GM21390 (cell line): Measurements from ENCODE around the gene LRRC56.

Source experiments
- ATAC-seq: cut with Tn5 transposase; IDR thresholded peaks from one replicate; pipeline ENCODE4 v1.9.1; 2021; ENCODE audit not compliant: unreplicated experiment

The LRRC56 gene, protein sequence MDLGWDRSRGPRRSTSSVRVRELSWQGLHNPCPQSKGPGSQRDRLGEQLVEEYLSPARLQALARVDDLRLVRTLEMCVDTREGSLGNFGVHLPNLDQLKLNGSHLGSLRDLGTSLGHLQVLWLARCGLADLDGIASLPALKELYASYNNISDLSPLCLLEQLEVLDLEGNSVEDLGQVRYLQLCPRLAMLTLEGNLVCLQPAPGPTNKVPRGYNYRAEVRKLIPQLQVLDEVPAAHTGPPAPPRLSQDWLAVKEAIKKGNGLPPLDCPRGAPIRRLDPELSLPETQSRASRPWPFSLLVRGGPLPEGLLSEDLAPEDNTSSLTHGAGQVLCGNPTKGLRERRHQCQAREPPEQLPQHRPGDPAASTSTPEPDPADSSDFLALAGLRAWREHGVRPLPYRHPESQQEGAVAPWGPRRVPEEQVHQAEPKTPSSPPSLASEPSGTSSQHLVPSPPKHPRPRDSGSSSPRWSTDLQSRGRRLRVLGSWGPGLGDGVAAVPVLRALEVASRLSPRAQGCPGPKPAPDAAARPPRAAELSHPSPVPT

DNA sequence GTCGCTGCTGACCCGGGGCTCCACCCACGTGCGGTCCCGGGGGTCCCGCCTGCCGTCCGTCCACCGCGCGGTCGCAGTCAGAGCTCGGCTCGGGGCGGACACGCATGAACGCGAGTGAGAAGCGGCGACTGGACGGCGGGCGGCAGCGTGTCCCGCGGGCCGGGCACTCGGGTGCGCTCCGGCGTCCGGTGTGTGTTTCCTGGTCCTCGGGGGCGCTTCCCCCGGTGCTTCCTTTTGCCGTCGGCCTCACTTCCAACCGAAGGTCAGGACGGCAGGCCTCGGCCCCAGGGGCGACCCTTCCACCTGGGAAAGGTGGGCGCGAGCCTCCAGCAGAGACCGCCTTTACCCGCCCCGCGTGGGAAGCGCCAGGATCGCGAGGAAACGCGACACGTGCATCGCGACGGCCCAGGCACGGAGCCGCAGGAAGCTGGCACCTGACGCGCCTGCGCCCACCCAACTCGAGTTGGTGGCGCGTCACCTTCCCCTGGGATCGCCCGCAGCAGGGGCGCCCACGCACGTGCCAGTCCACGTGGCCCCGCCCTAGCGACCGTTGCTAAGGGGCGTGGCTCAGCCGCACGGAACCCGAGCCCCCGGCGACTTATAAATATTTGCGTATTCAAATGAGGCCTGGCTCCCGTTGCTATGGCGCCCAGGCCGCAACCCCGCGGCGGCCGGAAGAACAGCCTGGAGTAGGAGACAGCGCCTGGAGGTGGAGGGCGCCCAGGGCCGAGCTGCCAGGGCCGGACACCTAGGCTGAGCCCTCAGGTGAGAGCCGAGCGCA lies at the start of gene LRRC56:
Gene LRRC56 (plus strand): TSS at position 687 of the 781 bp plus-strand sequence. CDS start 3,158 bp downstream, outside the sequence.
- ATAC-seq, result peak; percentile 44

DNA sequence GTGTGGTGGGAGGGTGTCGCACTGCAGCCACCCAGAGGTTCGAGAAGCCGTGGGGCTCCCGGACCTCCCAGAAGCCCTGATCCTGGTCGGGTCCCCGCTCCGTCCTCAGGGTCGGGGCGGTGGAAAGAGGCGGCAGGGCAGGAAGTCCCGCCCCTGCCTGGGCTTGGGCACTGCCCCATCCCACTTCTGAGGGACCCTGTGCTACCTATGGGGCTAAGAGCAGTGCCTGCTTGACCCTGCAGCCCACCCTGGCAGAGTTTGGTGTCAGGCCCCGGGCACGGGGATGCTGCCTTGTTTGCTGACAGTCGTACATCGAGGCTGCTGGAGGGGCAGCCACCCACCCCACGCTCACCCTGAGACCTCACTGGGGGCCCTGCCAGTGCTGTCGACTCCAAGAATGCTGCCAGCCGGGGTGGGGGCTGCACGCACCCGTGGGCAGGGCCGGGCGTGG lies 49.7 kb upstream of the LRRC56 start:
- ATAC-seq, result no peak

DNA sequence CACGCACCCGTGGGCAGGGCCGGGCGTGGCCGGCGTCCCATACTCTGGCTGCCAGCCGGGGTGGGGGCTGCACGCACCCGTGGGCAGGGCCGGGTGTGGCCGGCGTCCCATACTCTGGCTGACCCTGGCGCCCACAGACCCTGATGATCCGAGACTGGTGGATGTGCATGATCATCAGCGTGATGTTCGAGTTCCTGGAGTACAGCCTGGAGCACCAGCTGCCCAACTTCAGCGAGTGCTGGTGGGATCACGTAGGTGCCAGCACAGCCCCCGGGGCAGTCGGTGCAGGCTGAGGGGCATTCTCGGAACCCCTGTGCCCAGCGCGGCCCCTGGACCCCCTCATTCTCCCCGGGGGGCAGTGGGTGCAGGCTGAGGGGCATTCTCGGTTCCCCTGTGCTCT lies 49.3 kb upstream of the LRRC56 start:
- no peak for ATAC-seq

DNA sequence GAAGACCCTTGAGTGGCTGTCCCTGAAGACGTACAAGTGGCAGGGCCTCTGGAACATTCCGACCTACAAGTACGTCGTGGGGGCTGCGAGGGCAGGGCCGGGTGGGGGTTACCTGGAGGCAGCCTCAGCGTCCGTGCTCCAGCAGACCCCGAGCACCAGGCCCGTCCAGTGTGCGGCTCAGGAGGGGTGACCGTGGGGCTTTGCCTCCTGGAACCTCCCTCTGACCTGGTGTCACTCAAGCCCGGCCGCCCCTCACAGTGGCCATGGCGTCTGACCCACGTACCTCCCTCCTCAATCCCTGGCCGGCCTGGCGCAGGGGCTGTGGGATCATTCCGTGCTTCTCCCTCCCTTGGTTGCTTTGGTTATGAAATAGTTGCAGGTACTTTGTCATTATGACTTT lies 48.7 kb upstream of the LRRC56 start:
- no peak for ATAC-seq

DNA sequence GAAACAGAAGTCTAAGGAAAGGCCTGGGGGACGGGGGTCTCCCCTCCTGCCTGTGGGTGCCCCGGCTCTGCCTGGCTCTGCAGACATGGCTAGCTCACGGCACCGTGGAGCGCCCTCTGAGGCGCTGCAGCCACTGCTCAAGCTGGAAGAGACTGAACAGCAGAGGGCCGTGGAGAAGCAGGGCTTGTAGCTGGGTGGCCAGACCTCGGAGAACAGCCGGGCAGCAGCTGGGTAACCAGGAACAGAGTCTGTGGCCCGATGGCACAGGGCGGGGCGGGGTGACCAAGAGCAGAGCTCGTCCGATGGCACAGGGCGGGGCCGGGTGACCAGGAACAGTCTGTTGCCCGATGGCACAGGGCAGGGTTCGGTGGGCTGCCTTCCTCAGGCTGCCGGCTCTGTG lies 48.3 kb upstream of the LRRC56 start:
- no peak for ATAC-seq

DNA sequence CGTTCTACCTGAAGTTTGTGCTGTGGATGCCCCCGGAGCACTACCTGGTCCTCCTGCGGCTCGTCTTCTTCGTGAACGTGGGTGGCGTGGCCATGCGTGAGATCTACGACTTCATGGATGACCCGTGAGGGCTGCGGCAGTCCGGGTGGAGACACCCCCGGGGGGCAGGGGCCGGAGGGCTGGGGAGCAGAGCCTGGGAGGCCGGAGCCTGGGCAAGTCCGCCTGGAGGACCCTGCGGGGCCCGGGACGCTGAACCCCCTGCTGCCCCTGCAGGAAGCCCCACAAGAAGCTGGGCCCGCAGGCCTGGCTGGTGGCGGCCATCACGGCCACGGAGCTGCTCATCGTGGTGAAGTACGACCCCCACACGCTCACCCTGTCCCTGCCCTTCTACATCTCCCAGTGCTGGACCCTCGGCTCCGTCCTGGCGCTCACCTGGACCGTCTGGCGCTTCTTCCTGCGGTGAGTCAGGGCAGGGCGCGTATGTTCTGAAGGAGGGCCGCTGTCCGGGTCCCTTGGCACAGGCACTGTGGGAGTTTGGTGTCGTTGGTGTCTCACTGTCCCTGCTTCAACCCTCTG lies 47.6 kb upstream of the LRRC56 start:
- ATAC-seq, result no peak

DNA sequence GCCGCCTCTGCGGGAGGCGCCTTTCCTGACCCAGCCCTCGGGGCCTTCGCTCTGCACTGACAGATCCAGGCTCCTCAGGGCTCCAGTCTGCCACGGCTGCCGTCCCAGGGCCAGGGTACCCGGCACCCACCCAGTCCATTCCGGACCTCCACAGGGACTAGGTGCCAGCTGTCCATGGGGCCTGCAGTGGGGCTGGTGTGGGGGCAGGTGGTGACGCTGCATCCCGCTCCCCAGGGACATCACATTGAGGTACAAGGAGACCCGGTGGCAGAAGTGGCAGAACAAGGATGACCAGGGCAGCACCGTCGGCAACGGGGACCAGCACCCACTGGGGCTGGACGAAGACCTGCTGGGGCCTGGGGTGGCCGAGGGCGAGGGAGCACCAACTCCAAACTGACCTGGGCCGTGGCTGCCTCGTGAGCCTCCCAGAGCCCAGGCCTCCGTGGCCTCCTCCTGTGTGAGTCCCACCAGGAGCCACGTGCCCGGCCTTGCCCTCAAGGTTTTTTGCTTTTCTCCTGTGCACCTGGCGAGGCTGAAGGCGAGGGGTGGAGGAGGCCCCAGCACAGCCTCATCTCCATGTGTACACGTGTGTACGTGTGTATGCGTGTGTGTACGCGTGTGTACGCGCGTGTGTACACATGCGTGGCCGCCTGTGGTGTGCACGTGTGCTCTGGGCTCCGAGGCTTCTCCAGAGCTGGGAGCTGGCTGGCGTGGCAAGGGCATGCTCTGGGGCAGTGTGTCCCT lies 47.0 kb upstream of the LRRC56 start:
- no peak for ATAC-seq

DNA sequence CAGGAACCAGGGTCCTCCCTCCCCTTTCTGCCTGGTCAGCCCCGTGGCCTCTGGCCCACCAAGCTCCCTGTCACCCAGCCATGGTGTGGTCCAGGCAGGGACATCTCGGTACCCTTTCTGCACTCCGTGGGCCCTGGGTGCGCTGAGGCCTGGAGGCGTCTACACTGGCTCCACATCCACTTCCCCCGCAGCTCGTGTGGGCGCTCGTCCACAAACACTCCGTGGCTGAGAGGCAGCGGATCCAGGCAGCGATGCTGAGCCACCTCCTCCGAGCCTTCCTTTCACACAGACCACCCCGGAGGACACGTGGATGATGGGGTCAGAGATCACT lies 46.4 kb upstream of the LRRC56 start:
- no peak for ATAC-seq

DNA sequence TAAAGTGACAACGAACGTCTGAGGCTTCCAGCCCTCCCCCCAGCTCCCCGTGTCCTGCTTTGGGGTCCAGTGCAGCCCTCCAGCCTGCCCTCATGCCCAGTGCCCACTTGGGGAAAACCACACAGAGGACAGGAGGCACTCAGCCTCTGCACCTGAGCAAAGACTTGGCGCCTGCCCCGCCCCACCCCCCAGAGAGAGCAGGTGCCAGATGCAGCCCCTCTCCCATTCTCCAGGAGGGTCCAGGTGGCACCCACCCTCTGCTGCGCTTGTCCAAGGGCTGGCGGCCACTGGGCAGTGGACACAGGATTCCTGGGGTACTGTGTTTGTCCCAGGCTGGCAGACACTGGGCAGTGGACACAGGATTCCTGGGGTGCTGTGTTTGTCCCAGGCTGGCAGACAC lies 46.0 kb upstream of the LRRC56 start:
- no peak for ATAC-seq

DNA sequence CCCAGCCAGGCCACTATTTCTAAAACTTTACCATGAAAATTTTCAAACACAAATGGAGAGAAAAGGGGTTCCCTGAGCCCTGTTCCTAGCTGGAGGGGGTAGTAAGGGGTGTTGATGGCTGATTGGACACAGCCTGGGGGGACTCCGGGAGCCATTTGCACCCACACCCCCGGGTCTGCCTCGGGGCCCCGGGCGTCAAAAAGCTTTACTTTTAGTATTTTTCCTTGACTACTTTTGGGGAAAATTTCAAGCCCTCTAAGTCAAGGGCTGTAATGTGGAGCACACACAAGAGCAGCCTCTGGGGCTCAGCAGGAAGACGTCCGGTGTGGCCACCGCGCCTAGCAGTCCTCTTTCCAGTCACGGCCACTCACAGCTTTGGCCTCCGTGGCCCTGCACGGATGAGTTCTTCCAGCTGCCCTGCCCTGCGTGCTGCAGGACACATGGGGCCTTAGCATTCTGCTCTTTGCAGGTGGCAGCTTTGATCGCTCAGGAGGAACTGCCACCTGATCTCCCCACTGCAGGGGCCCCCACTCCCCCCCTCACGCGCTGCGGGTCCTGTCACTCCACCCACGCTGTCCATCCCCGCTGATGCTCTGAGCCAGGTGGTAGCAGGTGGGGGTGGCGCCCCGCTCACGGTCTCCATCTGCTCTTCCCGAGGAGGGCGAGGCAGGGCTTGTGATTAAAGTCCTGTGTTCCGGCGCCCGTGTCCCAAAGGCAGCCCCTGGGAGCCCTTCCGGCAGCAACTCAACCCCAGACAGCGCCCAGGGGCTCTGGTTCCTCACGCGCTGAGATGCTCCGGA lies 44.7 kb upstream of the LRRC56 start:
- ATAC-seq, result no peak

DNA sequence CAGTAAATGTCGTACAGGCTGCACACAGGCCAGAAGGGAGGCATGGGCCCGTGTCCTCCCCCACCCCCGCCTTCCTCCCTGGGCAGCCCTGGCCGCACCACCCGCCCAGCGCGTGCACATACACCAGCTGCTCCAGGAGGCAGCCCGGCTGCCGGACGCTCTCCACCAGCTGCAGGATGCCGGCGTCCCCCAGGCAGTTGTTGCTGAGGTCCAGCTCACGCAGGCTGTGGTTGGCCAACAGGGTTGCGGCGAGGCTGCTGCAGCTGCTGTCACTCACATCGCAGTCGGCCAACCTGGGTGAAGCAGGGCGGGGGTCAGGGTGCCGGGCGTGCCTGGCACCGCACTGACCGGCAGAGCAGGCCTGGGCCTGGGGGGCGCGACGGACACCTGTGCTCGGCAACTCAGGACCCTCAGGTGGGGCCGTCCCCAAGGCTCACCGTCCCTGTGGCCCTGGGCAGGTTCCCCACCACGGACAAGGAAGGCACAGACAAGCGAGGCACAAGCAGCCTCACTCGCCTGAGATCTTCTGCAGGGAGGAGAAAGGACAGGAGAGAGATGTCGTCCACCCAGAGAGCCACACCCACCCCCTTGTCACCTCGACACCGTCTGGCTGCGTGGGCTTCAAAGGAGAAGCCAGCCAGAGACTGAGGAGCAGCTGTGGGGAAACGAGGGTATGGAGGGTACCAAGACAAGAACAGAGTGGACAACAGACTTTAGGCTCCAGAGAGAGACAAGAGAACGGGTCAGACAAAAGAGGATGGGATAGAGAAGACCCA lies 42.4 kb upstream of the LRRC56 start:
- ATAC-seq, result no peak

DNA sequence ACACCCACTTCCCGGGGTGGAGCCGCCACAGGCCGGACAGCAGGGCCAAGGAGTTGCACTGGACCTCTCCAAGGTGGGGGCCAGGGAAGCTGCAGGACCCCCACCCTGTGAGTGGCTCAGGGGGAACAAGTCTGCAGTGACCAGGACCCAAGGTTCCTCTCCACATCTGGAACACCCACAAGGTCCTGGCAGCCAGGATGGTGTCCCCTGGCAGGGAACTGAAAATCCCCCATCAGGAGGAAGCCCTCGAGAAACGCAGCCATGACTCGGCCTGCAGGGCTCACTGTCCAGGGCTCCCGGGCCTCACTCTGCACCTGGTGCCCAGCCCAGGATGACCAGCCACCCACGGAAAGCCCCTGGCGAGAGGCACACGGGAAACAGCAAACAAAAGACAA lies 41.8 kb upstream of the LRRC56 start:
- no peak for ATAC-seq

DNA sequence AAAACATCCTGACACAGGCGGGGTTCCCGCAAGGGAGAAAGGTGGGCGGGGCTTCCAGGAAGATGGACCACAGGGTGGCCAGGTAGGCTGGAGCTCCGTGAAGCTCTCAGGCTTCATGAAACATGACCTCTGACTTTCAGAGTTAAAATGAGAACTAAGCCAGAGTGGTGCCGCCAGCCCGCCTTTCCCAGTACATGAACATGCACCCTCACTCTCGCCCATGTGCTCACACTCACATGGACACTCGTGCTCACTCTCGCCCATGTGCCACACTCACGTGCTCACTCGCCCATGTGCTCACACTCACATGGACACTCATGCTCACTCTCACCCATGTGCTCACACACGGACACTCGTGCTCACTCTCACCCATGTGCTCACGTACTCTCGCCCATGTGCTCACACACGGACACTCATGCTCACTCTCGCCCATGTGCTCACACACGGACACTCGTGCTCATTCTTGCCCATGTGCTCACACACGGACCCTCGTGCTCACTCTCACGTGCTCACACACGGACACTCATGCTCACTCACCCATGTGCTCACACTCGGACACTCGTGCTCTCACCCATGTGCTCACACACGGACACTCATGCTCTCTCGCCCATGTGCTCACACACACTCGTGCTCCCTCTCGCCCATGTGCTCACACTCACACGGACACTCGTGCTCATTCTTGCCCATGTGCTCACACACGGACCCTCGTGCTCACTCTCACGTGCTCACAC lies 40.3 kb upstream of the LRRC56 start:
- ATAC-seq, result no peak

DNA sequence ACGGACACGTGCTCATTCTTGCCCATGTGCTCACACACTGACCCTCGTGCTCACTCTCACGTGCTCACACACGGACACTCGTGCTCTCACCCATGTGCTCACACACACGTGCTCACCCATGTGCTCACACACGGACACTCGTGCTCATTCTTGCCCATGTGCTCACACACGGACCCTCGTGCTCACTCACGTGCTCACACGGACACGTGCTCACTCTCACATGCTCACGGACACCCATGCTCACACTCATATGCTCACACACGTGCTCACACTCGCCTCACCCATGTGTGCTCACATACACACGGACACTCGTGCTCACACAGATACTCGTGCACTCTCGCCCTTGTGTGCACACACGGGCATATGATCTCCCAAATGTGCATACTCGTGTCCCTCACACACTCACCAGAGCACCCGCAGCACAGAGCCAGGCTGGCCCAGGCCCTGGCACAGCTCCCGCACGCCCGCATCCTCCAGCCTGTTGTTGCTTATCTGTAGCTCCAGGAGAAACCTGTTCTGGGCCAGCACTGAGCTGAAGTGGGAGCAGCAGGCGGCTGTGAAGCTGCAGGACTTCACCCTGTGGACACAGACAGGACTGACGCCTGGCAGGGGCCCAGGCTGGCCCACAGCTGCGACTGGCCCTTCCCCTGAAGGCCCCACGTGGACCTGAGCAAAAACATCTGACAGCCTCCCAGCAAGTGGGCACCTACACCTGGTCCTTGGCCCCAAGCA lies 39.6 kb upstream of the LRRC56 start:
- ATAC-seq, result no peak

DNA sequence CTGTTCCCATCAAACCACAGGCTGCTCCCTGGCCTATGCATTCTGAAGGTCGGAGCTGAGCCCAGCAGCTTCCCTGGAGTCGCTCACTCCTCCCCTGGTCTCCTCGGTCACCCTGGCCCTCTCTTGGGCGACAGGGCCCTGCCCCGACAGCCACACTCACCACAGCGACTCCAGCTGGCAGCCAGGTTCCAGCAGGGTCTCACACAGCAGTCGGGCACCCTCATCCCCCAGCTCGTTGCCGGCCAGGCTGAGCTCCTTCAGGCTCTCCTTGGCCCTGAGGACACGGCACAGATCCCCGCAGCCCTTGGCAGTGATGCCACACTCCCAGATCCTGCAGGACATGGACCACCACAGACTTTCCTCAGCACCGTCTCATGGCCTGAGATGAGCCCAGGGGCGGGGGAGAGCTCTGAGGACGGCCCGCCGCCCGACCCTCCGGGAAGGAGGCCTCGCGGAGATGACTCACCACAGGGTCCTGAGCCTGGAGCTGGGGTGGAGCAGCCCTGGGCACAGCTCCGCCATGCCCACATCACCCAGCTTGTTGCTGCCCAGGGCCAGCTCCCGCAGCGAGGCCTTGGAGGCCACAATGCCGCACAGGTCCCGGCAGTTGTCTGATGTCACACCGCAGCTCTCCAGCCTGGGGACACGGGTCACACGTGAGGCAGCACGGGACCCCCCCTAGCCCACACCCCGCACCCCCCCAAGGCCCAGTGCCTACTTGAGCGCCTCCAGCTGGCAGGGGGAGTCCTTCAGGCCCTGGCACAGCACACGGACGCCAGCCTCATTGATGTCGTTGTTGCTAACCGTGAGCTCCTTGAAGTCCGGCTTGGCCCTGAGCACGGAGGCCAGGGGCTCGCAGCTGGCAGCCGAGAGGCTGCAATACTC lies 38.8 kb upstream of the LRRC56 start:
- no peak for ATAC-seq

DNA sequence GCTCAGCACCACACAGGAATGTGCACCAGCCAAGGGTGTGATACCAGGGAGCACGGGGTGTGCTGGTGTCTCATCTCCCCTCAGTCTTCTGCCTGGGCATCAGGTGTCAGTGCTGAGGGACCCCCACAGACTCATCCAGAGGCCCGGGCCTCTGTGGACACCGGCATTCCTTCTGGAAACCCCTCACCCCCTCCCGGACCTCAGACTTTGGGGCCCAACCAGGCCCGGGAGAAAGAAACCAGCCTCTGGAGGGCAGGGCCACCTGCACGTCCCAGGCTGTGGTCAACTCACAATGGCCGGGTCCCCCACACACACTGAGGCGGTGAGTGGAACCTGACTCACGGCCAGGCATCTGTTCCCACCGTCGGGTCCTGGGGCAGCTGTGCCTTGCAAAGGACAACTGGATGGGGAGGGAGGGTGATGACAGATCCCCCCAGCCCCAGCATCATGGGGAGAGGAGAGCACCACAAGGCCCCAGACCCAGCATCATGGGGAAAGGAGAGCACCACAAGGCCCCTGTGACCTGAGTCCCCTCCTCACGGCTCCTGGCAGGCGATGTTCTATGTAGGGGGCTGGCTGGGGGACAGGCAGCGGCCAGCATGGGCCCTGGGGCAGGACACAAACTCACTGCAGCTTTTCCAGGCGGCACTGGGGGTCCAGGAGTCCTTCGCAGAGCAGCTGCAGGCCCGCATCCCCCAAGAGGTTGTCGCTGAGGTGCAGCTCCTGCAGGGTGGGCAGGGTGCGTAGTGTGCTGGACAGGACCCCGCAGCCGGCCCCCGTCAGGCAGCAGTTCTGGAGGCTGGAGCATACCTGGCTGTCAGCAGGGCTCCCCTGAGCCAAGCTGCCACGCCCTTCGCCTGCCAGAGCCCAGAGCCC lies 37.9 kb upstream of the LRRC56 start:
- ATAC-seq, result no peak
